ENCODE results near the gene IGFBP5. TPM values are rescaled to one million over a fixed set of nuclear protein-coding genes. Genes with fewer than 3 reads are reported as not detected.

The IGFBP5 gene
- total and polyA plus RNA-seq, 7 donors, result 44.9 to 451 (median 216) TPM

DNA sequence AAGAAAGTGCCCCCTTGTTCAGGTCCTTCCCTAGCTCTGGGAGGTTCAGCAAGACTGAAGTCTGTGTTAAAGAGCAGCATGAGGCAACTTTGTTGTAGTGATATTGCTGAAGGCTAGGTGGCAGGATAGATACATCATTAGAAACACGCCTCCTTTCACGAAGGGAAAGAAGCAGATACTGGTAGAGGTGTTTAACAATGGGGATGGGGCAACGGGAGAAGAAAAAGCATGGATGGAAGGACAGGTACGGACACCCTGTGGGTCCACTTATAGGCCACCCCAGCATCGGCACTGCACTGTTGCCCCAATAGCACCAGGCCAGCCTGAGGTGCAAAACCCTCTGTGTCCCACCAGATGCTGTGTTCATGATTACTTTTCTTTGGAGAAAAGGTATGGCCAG is 3.5 kb upstream of the IGFBP5 start:
- H3K4me3 ChIP-seq, result no peak overlapping the region
- TF ChIP-seq, protein P1, sequence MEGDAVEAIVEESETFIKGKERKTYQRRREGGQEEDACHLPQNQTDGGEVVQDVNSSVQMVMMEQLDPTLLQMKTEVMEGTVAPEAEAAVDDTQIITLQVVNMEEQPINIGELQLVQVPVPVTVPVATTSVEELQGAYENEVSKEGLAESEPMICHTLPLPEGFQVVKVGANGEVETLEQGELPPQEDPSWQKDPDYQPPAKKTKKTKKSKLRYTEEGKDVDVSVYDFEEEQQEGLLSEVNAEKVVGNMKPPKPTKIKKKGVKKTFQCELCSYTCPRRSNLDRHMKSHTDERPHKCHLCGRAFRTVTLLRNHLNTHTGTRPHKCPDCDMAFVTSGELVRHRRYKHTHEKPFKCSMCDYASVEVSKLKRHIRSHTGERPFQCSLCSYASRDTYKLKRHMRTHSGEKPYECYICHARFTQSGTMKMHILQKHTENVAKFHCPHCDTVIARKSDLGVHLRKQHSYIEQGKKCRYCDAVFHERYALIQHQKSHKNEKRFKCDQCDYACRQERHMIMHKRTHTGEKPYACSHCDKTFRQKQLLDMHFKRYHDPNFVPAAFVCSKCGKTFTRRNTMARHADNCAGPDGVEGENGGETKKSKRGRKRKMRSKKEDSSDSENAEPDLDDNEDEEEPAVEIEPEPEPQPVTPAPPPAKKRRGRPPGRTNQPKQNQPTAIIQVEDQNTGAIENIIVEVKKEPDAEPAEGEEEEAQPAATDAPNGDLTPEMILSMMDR (IDR thresholded peaks at IDR 0.05), result peak; percentile 63
- H3K4me1 ChIP-seq, result peaks cover 65% of the 10 kb centered on the region
- 6 to 11% (median 10%) methylated on average over 5 of the region's 5 CpGs for WGBS, 3 donors
- ATAC-seq (peak; percentile 51 to 62 (median 60)), DNase-seq (no peak)
- intact Hi-C loops (cut with DNase I), result loop anchor here (1.0 to 10.0 kb wide), 6 partner anchors 75 to 1013 kb away; no protein-coding TSS in a partner anchor
- H3K27ac ChIP-seq, result peak overlapping the region; percentile 83
- H3K9me3 ChIP-seq, result no peaks in the 10 kb centered on the region
- no peaks in the 10 kb centered on the region for H3K36me3 ChIP-seq (ENCODE audit: insufficient read depth in 1 of 2, low read depth in 1 of 2)
- H3K27me3 ChIP-seq (ENCODE audit: insufficient read depth in 3 of 3, low read length in 2 of 3), result no peaks in the 10 kb centered on the region

DNA sequence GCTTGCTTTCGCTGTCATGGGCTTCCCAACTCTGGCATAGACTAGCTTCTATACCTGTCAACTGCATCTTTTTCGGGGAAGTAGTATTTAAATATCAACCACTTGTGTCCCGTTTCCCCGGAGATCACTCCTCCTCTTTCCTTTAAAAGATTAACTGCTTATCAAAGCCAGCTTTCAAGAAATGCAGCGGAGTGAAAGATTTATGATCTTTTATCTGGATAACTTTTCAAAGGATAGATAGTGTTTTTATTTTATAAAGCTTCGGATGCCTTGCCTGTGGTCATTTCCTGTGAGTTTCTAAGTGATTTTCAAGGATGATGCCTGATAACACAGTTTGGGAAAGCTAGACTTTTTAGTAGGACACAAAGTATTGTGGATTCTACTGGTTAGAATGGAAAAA is 2.9 kb upstream of the IGFBP5 start:
- no peaks in the 10 kb centered on the region for H3K9me3 ChIP-seq
- no peaks in the 10 kb centered on the region for H3K27me3 ChIP-seq (ENCODE audit: insufficient read depth in 3 of 3, low read length in 2 of 3)
- ATAC-seq (no peak), DNase-seq (no peak)
- WGBS, 3 donors, result 71 to 81% (median 79%) methylated on average over 6 of the region's 6 CpGs
- TF ChIP-seq, protein P1 (IDR thresholded peaks at IDR 0.05), result no peak
- H3K4me1 ChIP-seq, result peaks cover 63% of the 10 kb centered on the region
- no peaks in the 10 kb centered on the region for H3K36me3 ChIP-seq (ENCODE audit: insufficient read depth in 1 of 2, low read depth in 1 of 2)
- H3K4me3 ChIP-seq, result no peak overlapping the region
- intact Hi-C loops (cut with DNase I), result loop anchor here (2.0 to 10.0 kb wide), 5 partner anchors 189 to 1014 kb away; no protein-coding TSS in a partner anchor
- H3K27ac ChIP-seq, result peak overlapping the region; percentile 63

DNA sequence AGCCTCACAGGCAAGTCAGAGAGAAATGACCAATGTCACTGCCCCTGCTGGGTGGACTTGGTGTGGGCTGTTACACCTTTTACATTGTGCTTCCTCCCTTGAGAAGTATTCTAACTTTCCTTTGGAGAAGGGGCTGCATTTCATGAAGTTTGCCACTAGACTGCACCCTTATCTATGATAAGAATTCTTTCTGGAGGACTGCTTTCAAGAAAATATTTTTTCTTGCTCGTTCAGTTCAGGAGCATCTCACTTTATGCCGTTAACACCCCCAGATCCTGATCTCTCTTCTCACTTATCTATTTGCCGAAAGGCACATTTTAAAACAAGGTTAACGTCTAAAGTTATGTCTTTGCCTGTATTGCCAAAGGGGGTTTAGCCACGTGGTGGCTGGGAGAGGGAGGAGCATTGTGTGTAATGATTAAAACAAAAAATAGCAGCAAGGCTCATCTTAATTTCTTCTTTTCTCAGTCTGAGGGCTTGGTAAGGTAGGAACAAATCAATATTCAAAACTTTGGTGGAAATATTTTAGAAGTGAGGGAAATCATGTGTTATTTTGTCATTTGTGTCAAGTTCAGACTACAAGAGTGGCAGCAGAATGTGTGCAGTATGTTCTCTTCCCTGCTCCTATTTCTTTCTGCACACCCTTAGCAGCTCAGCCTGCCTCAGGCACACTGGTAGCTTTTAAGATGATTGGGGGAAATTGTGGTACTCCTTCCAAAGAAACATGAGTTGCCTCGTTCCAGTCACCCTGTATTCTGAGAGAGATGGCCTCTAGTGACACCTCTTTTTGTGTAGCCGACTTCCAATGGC is 1.6 kb upstream of the IGFBP5 start:
- TF ChIP-seq, protein P1 (IDR thresholded peaks at IDR 0.05), result peak; percentile 48
- ATAC-seq (no peak), DNase-seq (no peak)
- Histone ChIP-seq H3K27me3 (ENCODE audit: insufficient read depth in 3 of 3, low read length in 2 of 3) (no peaks in the 10 kb centered on the region), H3K9me3 (no peaks in the 10 kb centered on the region), H3K4me1 (peaks cover 55% of the 10 kb centered on the region), H3K36me3 (ENCODE audit: insufficient read depth in 1 of 2, low read depth in 1 of 2) (no peaks in the 10 kb centered on the region), H3K4me3 (no peak overlapping the region), H3K27ac (peak overlapping the region; percentile 85)
- WGBS, 3 donors, result 34 to 49% (median 35%) methylated on average over 7 of the region's 7 CpGs
- intact Hi-C loops (cut with DNase I), result loop anchor here (2.0 to 10.0 kb wide), 6 partner anchors 190 to 1015 kb away; no protein-coding TSS in a partner anchor

DNA sequence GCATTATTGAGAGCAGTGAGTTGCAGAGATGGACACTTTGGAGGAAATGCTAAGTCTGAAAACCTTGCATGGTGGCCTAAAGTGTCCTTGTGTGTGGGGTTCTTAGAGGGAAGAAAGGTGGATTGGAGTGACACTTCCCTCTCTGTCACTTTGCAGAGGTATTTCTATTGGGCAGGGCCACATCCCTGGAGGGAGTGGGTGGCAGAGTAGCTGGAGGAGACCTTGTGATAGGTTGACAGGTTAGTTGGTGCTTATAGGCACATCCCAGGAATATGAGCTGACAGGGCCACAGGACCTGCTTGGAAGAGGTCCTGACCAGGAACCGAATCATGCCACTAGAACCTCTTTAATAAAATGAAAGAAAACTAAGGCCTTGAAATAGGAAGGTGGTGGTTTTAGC is 972 bp upstream of the IGFBP5 start:
- peaks cover 54% of the 10 kb centered on the region for H3K4me1 ChIP-seq
- H3K27ac ChIP-seq, result peak overlapping the region; percentile 85
- intact Hi-C loops (cut with DNase I), result loop anchor here (2.0 to 10.0 kb wide), 6 partner anchors 191 to 1016 kb away; no protein-coding TSS in a partner anchor
- no peaks in the 10 kb centered on the region for H3K9me3 ChIP-seq
- WGBS, 3 donors, result 31 to 68% (median 59%) methylated on average over 1 of the region's 1 CpG
- no peaks in the 10 kb centered on the region for H3K36me3 ChIP-seq (ENCODE audit: insufficient read depth in 1 of 2, low read depth in 1 of 2)
- no peaks in the 10 kb centered on the region for H3K27me3 ChIP-seq (ENCODE audit: insufficient read depth in 3 of 3, low read length in 2 of 3)
- no peak overlapping the region for H3K4me3 ChIP-seq
- ATAC-seq, result no peak
- no peak for DNase-seq
- TF ChIP-seq, protein P1 (IDR thresholded peaks at IDR 0.05), result no peak

Data from psoas muscle (tissue), 8 donors.